Liver (tissue), 9 donors: ENCODE data around the gene PANK1. TPM values are rescaled to one million over a fixed set of nuclear protein-coding genes. Genes with fewer than 3 reads are reported as not detected.

Experiments used
- DNase-seq: peaks from one replicate; pipeline ENCODE4 v3.0.0-alpha.2; 2017; ENCODE audit warnings: low spot score
- H3K27ac ChIP-seq, 2 donors: one replicate each; pipeline ENCODE4 v1.7.0; 2013; ENCODE audit warnings: inconsistent platforms in 2 of 2, low read length in 2 of 2, control low read depth in 1 of 2, low read depth in 1 of 2, mild to moderate bottlenecking in 1 of 2
- H3K27me3 ChIP-seq, 4 donors: one replicate each; pipeline versions ENCODE4 v1.6.1 to v1.7.0; 2013; ENCODE audit warnings: low read length in 3 of 4, inconsistent platforms in 1 of 4, mild to moderate bottlenecking in 1 of 4, moderate library complexity in 1 of 4; ENCODE audit not compliant: control insufficient read depth in 4 of 4, insufficient read depth in 4 of 4
- H3K36me3 ChIP-seq, 4 donors: one replicate each; pipeline versions ENCODE4 v1.6.1 to v1.7.0; 2013; ENCODE audit warnings: low read length in 3 of 4, mild to moderate bottlenecking in 3 of 4, low read depth in 1 of 4, moderate library complexity in 1 of 4; ENCODE audit not compliant: control insufficient read depth in 4 of 4, insufficient read depth in 3 of 4
- H3K4me1 ChIP-seq, 4 donors: one replicate each; pipeline versions ENCODE4 v1.6.1 to v1.7.0; 2013; ENCODE audit warnings: low read length in 3 of 4, mild to moderate bottlenecking in 3 of 4, moderate library complexity in 1 of 4; ENCODE audit not compliant: control insufficient read depth in 4 of 4, insufficient read depth in 4 of 4
- H3K4me3 ChIP-seq, 3 donors: one replicate each; pipeline versions ENCODE4 v1.6.1 to v1.7.0; 2013; ENCODE audit warnings: low read length in 3 of 3, control low read depth in 1 of 3, low read depth in 1 of 3, mild to moderate bottlenecking in 1 of 3
- H3K9ac ChIP-seq, 2 donors: one replicate each; pipeline ENCODE4 v1.7.0; 2013; ENCODE audit warnings: low read length in 2 of 2, mild to moderate bottlenecking in 2 of 2, moderate library complexity in 2 of 2, control low read depth in 1 of 2, low read depth in 1 of 2
- H3K9me3 ChIP-seq, 4 donors: one replicate each; pipeline versions ENCODE4 v1.6.1 to v1.7.0; 2013; ENCODE audit warnings: low read length in 3 of 4; ENCODE audit not compliant: control insufficient read depth in 4 of 4
- EGR1 ChIP-seq, 2 donors: IDR thresholded peaks; 2 replicates each; pipeline ENCODE4 v1.6.1; 2016 to 2018; ENCODE audit warnings: antibody characterized with exemption in 2 of 2, low read depth in 2 of 2
- FOXA1 ChIP-seq: IDR thresholded peaks from 2 replicates; pipeline ENCODE4 v1.6.1; 2016; ENCODE audit warnings: antibody characterized with exemption
- FOXA2 ChIP-seq: IDR thresholded peaks from 2 replicates; pipeline ENCODE4 v1.6.1; 2016; ENCODE audit warnings: antibody characterized with exemption
- GABPA ChIP-seq, 2 donors: IDR thresholded peaks in 1 of 2; conservative IDR thresholded peaks in 1 of 2; 2 replicates each; pipeline ENCODE4 v1.6.1; 2016; ENCODE audit warnings: antibody characterized with exemption in 2 of 2, mild to moderate bottlenecking in 1 of 2, moderate library complexity in 1 of 2
- HNF4A ChIP-seq, 2 donors: conservative IDR thresholded peaks; 2 replicates each; pipeline ENCODE4 v1.6.1; 2016; ENCODE audit warnings: antibody characterized with exemption in 2 of 2, mild to moderate bottlenecking in 2 of 2
- JUND ChIP-seq, 2 donors: IDR thresholded peaks; 2 replicates each; pipeline ENCODE4 v1.6.1; 2016; ENCODE audit warnings: antibody characterized with exemption in 2 of 2
- NR2F2 ChIP-seq: IDR thresholded peaks from 2 replicates; pipeline ENCODE4 v1.6.1; 2016; ENCODE audit warnings: antibody characterized with exemption
- RAD21 ChIP-seq, 2 donors: IDR thresholded peaks; 2 replicates each; pipeline ENCODE4 v1.6.1; 2016; ENCODE audit warnings: antibody characterized with exemption in 2 of 2, mild to moderate bottlenecking in 2 of 2
- RXRA ChIP-seq, 2 donors: IDR thresholded peaks; 2 replicates each; pipeline ENCODE4 v1.6.1; 2017 to 2018; ENCODE audit warnings: antibody characterized with exemption in 2 of 2, mild to moderate bottlenecking in 1 of 2
- SP1 ChIP-seq: IDR thresholded peaks from 2 replicates; pipeline ENCODE4 v1.6.1; 2018; ENCODE audit warnings: antibody characterized with exemption, mild to moderate bottlenecking
- TAF1 ChIP-seq: conservative IDR thresholded peaks from 2 replicates; pipeline ENCODE4 v1.6.1; 2016; ENCODE audit warnings: antibody characterized with exemption, mild to moderate bottlenecking
- YY1 ChIP-seq: IDR thresholded peaks from 2 replicates; pipeline ENCODE4 v1.6.1; 2016; ENCODE audit warnings: antibody characterized with exemption, mild to moderate bottlenecking
- WGBS: extraction: QIAGEN DNeasy Blood & Tissue Kit; methylation state at CpG from one replicate; pipeline ENCODE4 v1.1.7; 2013; 5-methylcytosine and 5-hydroxymethylcytosine counted together
- polyA plus RNA-seq, 2 donors: library from polyadenylated mRNA; stranded (reverse) in 1 of 2; unstranded in 1 of 2; fragments of 200-250 nt in 1 of 2; fragments of >200 nt in 1 of 2; fragmentation: Nextera tagmentation in 1 of 2; extraction: Ambion mirVana in 1 of 2; gene quantifications; one replicate each; pipeline versions ENCODE4 v1.2.1 to v1.2.3, GENCODE V29; 2013 to 2015
- total RNA-seq, 2 donors: library from RNA; depleted of rRNA; stranded (reverse); fragments of >200 nt; gene quantifications; one replicate each; pipeline ENCODE4 v1.2.3, GENCODE V29; 2014
- TF ChIP-seq, protein P1 (sequence below): IDR thresholded peaks from 2 replicates; pipeline ENCODE4 v1.6.1; 2016; ENCODE audit warnings: antibody characterized with exemption
- TF ChIP-seq, protein P2 (sequence below): IDR thresholded peaks from 2 replicates; pipeline ENCODE4 v1.6.1; 2016; ENCODE audit warnings: antibody characterized with exemption
- TF ChIP-seq, protein P3 (sequence below): IDR thresholded peaks from 2 replicates; pipeline ENCODE4 v1.6.1; 2016; ENCODE audit warnings: antibody characterized with exemption, mild to moderate bottlenecking
- donor health status: healthy.
- donor health status: healthy.
- donor health status: healthy.
- donor health status: healthy.
- donor health status: healthy.

Gene PANK1
- total and polyA plus RNA-seq, 4 donors, result 30.0 to 105 (median 44.7) TPM

DNA sequence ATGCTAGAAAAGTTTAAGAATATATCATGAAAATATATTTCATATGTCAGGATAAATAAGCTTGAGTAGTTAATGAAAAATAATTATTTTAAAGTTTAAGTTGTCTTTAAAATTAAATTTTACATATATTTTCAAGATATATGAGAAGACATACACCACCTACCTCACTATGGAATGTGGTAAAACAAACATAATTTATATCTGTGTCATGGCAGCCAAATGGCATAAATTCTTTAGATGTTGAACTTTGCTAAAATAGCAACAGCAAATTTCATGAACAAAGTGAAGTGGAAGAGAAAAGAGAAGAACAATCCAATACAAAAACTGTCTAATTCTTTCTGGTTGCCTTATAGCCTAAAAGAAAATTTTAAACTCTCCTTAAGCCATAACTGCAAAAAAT lies 70.0 kb downstream of the PANK1 start:
- no peak for DNase-seq
- H3K4me1 ChIP-seq, result peaks cover 0 to 8% (median 1%) of the 10 kb centered on the region in 4 donors
- no peak overlapping the region for H3K27ac ChIP-seq
- H3K9ac ChIP-seq, result no peak overlapping the region
- H3K27me3 ChIP-seq, result no peaks in the 10 kb centered on the region
- H3K9me3 ChIP-seq, result no peaks in the 10 kb centered on the region
- H3K36me3 ChIP-seq, result no peaks in the 10 kb centered on the region
- TF ChIP-seq SP1 (no peak), HNF4A (conservative IDR thresholded peaks at IDR 0.05) (no peak), EGR1 (IDR thresholded peaks at IDR 0.05; ENCODE audit: low read depth in 2 of 2) (no peak), TAF1 (no peak), FOXA1 (no peak), FOXA2 (no peak)
- TF ChIP-seq, protein P1, sequence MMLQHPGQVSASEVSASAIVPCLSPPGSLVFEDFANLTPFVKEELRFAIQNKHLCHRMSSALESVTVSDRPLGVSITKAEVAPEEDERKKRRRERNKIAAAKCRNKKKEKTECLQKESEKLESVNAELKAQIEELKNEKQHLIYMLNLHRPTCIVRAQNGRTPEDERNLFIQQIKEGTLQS, result no peak
- H3K4me3 ChIP-seq, result no peak overlapping the region

DNA sequence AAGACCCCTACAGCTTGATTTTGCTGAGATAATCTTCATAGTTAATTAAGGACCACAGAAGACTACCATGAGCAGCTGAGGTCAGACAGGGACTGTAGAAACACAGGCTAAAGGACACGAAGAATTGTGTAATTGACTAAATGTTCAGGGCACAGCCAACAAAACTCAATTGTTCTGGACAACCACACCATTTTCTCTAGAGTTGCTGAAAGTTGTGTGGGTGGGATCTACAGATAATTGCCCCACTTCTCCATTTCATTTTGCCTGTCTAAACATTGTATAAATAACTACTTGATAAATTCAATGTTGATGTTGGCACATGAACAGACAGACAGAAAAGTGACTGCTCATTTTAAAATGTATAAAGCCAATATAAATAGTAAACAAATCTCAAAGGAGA lies 70.7 kb downstream of the PANK1 start:
- Histone ChIP-seq H3K4me3 (no peak overlapping the region), H3K9ac (no peak overlapping the region), H3K36me3 (no peaks in the 10 kb centered on the region), H3K27me3 (no peaks in the 10 kb centered on the region), H3K27ac (no peak overlapping the region), H3K4me1 (peaks cover 0 to 8% (median 1%) of the 10 kb centered on the region in 4 donors), H3K9me3 (no peaks in the 10 kb centered on the region)
- peak; percentile 54 to 66 for TF ChIP-seq RXRA (IDR thresholded peaks at IDR 0.05)
- peak in 1 of 2 donors; percentile 29 for TF ChIP-seq RAD21 (IDR thresholded peaks at IDR 0.05)
- TF ChIP-seq, protein P1, result no peak
- TF ChIP-seq YY1, result peak; percentile 36
- peak; percentile 31 to 54 for TF ChIP-seq HNF4A (conservative IDR thresholded peaks at IDR 0.05)
- no peak for TF ChIP-seq GABPA (IDR thresholded peaks at IDR 0.05 in 1 of 2, conservative IDR thresholded peaks at IDR 0.05 in 1 of 2)
- peak in 1 of 2 donors; percentile 8 for TF ChIP-seq JUND (IDR thresholded peaks at IDR 0.05)
- TF ChIP-seq, protein P2, sequence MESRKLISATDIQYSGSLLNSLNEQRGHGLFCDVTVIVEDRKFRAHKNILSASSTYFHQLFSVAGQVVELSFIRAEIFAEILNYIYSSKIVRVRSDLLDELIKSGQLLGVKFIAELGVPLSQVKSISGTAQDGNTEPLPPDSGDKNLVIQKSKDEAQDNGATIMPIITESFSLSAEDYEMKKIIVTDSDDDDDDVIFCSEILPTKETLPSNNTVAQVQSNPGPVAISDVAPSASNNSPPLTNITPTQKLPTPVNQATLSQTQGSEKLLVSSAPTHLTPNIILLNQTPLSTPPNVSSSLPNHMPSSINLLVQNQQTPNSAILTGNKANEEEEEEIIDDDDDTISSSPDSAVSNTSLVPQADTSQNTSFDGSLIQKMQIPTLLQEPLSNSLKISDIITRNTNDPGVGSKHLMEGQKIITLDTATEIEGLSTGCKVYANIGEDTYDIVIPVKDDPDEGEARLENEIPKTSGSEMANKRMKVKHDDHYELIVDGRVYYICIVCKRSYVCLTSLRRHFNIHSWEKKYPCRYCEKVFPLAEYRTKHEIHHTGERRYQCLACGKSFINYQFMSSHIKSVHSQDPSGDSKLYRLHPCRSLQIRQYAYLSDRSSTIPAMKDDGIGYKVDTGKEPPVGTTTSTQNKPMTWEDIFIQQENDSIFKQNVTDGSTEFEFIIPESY, result no peak
- no peak for TF ChIP-seq EGR1 (IDR thresholded peaks at IDR 0.05; ENCODE audit: low read depth in 2 of 2)
- TF ChIP-seq NR2F2, result no peak
- TF ChIP-seq, protein P3, sequence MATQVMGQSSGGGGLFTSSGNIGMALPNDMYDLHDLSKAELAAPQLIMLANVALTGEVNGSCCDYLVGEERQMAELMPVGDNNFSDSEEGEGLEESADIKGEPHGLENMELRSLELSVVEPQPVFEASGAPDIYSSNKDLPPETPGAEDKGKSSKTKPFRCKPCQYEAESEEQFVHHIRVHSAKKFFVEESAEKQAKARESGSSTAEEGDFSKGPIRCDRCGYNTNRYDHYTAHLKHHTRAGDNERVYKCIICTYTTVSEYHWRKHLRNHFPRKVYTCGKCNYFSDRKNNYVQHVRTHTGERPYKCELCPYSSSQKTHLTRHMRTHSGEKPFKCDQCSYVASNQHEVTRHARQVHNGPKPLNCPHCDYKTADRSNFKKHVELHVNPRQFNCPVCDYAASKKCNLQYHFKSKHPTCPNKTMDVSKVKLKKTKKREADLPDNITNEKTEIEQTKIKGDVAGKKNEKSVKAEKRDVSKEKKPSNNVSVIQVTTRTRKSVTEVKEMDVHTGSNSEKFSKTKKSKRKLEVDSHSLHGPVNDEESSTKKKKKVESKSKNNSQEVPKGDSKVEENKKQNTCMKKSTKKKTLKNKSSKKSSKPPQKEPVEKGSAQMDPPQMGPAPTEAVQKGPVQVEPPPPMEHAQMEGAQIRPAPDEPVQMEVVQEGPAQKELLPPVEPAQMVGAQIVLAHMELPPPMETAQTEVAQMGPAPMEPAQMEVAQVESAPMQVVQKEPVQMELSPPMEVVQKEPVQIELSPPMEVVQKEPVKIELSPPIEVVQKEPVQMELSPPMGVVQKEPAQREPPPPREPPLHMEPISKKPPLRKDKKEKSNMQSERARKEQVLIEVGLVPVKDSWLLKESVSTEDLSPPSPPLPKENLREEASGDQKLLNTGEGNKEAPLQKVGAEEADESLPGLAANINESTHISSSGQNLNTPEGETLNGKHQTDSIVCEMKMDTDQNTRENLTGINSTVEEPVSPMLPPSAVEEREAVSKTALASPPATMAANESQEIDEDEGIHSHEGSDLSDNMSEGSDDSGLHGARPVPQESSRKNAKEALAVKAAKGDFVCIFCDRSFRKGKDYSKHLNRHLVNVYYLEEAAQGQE, result peak; percentile 14
- DNase-seq, result no peak
- WGBS, result 22% methylated on average over 1 of the region's 1 CpG
